Measurements from ENCODE around the gene TH.
"Not testable (repeated sequence)": the region's sequence is repeated elsewhere in the genome, so short reads cannot be mapped to it uniquely, and the experiment has no call there.

TH gene

GRCh38 chr11:2127482-2128129 is 44.0 kb downstream of the TH start:
- no peak for DNase-seq (ENCODE audit: low read depth)
- TF ChIP-seq CTCF (conservative IDR thresholded peaks at IDR 0.05; ENCODE audit: low read depth, low read length) = no peak
- H3K4me3 ChIP-seq (ENCODE audit: low read length) = no peak overlapping the region

GRCh38 chr11:2126520-2127085 is 45.0 kb downstream of the TH start:
- no peak for DNase-seq (ENCODE audit: low read depth)
- no peak overlapping the region for H3K4me3 ChIP-seq (ENCODE audit: low read length)
- no peak for TF ChIP-seq CTCF (conservative IDR thresholded peaks at IDR 0.05; ENCODE audit: low read depth, low read length)

- H3K4me3 ChIP-seq (ENCODE audit: low read length); DNase-seq (ENCODE audit: low read depth): not testable (repeated sequence)
Measured at GRCh38 chr11:2124736-2125484, 46.7 kb downstream of the TH start.

- no peak for TF ChIP-seq CTCF (conservative IDR thresholded peaks at IDR 0.05; ENCODE audit: low read depth, low read length)
- no peak for DNase-seq (ENCODE audit: low read depth)
- H3K4me3 ChIP-seq (ENCODE audit: low read length) = no peak overlapping the region
Measured at GRCh38 chr11:2123628-2123960, 48.0 kb downstream of the TH start.

GRCh38 chr11:2122907-2123627 is 48.5 kb downstream of the TH start:
- TF ChIP-seq CTCF (conservative IDR thresholded peaks at IDR 0.05; ENCODE audit: low read depth, low read length) = no peak
- DNase-seq (ENCODE audit: low read depth) = no peak

GRCh38 chr11:2122222-2122906 is 49.3 kb downstream of the TH start:
- no peak for TF ChIP-seq CTCF (conservative IDR thresholded peaks at IDR 0.05; ENCODE audit: low read depth, low read length)
- DNase-seq (ENCODE audit: low read depth) = no peak
- no peak overlapping the region for H3K4me3 ChIP-seq (ENCODE audit: low read length)

More at GRCh38 chr11:2122907-2123627, 48.5 kb downstream of the TH start:
- no peak overlapping the region for H3K4me3 ChIP-seq (ENCODE audit: low read length)
